ENCODE results near the gene MAN2A2.

MAN2A2 gene

DNA sequence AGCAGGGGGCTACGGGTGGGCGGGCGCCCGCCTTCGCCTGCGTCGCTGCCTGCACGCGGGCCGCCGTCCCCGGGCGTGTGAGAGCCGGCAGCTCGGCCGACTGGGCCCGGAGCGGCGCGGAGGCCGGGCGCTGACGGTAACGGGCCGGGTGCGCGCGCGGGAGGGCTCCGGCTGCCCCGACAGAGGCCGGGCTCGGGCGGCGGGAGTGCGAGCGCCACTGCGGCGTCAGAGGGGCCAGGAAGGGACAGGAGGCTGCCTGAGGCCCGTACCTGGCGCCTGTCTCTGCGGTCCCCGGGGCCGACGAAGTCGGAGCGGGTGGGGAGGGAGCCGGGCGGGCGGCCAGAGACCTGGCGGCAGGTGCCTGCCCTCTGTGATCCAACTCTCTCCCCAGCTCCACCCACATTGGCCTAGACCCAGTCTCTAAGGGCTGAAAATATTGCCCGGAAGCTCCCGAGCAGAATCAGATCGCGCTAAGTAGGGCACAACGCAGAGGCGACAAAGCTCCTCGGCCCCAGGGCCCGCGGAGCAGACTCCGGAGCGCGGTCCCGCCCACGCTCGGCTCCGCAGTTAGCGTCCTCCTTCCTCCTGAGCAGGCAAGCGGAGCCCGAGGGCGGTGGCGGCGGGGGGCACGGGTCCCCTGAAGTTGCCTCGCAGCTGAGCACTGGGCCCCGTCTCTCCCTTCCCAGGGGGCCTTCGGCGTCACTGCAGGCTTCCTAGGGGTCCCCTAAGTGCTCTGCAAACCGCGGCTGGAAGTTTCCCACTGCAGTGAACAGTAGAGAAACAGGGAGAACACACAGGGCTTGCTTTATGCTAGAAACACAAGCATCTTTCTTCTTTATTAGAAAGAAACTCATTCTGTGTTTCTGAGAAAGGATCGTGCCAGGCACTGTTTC lies at the start of gene MAN2A2:
Gene MAN2A2, plus strand, starts transcription at position 463 of the 893 bp plus-strand sequence. CDS start 906 bp downstream, outside the sequence.
- TF ChIP-seq, protein P1, sequence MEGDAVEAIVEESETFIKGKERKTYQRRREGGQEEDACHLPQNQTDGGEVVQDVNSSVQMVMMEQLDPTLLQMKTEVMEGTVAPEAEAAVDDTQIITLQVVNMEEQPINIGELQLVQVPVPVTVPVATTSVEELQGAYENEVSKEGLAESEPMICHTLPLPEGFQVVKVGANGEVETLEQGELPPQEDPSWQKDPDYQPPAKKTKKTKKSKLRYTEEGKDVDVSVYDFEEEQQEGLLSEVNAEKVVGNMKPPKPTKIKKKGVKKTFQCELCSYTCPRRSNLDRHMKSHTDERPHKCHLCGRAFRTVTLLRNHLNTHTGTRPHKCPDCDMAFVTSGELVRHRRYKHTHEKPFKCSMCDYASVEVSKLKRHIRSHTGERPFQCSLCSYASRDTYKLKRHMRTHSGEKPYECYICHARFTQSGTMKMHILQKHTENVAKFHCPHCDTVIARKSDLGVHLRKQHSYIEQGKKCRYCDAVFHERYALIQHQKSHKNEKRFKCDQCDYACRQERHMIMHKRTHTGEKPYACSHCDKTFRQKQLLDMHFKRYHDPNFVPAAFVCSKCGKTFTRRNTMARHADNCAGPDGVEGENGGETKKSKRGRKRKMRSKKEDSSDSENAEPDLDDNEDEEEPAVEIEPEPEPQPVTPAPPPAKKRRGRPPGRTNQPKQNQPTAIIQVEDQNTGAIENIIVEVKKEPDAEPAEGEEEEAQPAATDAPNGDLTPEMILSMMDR (IDR thresholded peaks at IDR 0.05; ENCODE audit: low read depth, low read length, poor library complexity, severe bottlenecking) = no peak
- no peak for TF ChIP-seq EZH2phosphoT487 (IDR thresholded peaks at IDR 0.05; ENCODE audit: borderline replicate concordance, low read length)

DNA sequence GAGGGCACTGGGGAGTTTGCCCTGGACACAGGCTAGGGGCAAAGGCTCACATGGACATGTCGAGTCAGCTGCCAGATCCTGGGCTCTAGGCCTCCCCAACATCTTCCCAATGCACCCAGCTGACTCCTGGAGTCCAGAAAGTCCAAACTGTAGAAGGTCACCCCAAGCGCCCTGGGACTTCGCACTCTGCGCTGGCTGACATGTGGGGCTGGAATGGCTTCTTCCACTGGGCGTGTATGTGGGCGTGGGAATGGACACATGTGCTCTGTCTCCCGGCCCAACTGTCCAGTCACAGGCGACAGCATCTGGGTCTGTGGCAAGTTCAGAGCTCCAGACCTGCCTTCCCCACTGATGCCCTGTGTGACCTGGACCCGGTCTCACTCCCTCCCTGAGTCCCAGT lies 48.0 kb upstream of the MAN2A2 start:
- H3K4me1 ChIP-seq (ENCODE audit: control insufficient read depth, low read length) = peaks cover 58% of the 10 kb centered on the region
- no peaks in the 10 kb centered on the region for H3K9me3 ChIP-seq (ENCODE audit: control insufficient read depth, insufficient read depth, low read length)
- H3K4me2 ChIP-seq (ENCODE audit: low read length) = no peak overlapping the region
- H3K36me3 ChIP-seq (ENCODE audit: control insufficient read depth, low read length) = no peaks in the 10 kb centered on the region
- H3K27me3 ChIP-seq (ENCODE audit: control insufficient read depth, low read length) = peaks cover 5% of the 10 kb centered on the region
- H3K27ac ChIP-seq (ENCODE audit: low read depth, low read length) = no peak overlapping the region
- H3K79me2 ChIP-seq (ENCODE audit: control insufficient read depth, low read length) = no peaks in the 10 kb centered on the region
- no peaks in the 10 kb centered on the region for H3K9me2 ChIP-seq (replicated peaks; ENCODE audit: control insufficient read depth, low read length)
- no peaks in the 10 kb centered on the region for H4K20me1 ChIP-seq (ENCODE audit: control insufficient read depth, insufficient read depth, low read depth, low read length)
- TF ChIP-seq EZH2phosphoT487 (IDR thresholded peaks at IDR 0.05; ENCODE audit: borderline replicate concordance, low read length) = no peak
- TF ChIP-seq, protein P1 (IDR thresholded peaks at IDR 0.05; ENCODE audit: low read depth, low read length, poor library complexity, severe bottlenecking) = no peak
- H3F3A ChIP-seq (ENCODE audit: control insufficient read depth, insufficient read depth) = peaks cover 7% of the 10 kb centered on the region; the same call in 1 of the 2 replicates
- no peak overlapping the region for H3K4me3 ChIP-seq (ENCODE audit: low read length)

More for the DNA sequence above, at the start of gene MAN2A2:
- Histone ChIP-seq H3K9me3 (ENCODE audit: control insufficient read depth, insufficient read depth, low read length) (no peaks in the 10 kb centered on the region), H3K27ac (ENCODE audit: low read depth, low read length) (peak within 1 kb of the TSS; percentile 89), H3K4me2 (ENCODE audit: low read length) (peak within 1 kb of the TSS; percentile 77), H3F3A (ENCODE audit: control insufficient read depth, insufficient read depth) (no peaks in the 10 kb centered on the region), H3K79me2 (ENCODE audit: control insufficient read depth, low read length) (peaks cover 28% of the 10 kb centered on the region), H3K4me1 (ENCODE audit: control insufficient read depth, low read length) (peaks cover 36% of the 10 kb centered on the region), H3K27me3 (ENCODE audit: control insufficient read depth, low read length) (no peaks in the 10 kb centered on the region), H4K20me1 (ENCODE audit: control insufficient read depth, insufficient read depth, low read depth, low read length) (no peaks in the 10 kb centered on the region), H3K9me2 (replicated peaks; ENCODE audit: control insufficient read depth, low read length) (no peaks in the 10 kb centered on the region), H3K36me3 (ENCODE audit: control insufficient read depth, low read length) (peaks cover 42% of the 10 kb centered on the region), H3K4me3 (ENCODE audit: low read length) (peak within 1 kb of the TSS; percentile 78)

DNA sequence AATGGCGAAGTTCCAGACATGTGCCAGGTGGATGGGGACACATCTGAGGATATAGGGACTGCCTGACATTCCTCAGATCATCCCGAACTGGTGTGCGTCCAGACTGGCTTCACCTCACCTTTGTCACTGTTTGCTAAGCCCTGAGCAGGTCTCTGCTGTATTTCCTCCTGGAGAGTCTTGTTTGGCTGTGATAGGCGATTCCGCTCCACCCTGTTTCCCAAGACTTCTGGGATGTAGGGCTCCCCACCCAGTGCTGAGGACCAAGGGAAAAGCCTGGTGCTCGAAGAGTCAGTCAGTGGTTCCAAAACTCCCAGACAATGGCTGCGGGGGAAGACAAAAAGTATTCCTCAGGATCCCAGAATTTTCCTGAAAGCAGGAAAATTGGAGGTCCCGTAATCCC lies 45.8 kb upstream of the MAN2A2 start:
- Histone ChIP-seq H3F3A (ENCODE audit: control insufficient read depth, insufficient read depth) (no peaks in the 10 kb centered on the region; the same call in 1 of the 2 replicates), H3K36me3 (ENCODE audit: control insufficient read depth, low read length) (no peaks in the 10 kb centered on the region), H3K79me2 (ENCODE audit: control insufficient read depth, low read length) (no peaks in the 10 kb centered on the region), H3K27me3 (ENCODE audit: control insufficient read depth, low read length) (no peaks in the 10 kb centered on the region), H4K20me1 (ENCODE audit: control insufficient read depth, insufficient read depth, low read depth, low read length) (no peaks in the 10 kb centered on the region), H3K9me2 (replicated peaks; ENCODE audit: control insufficient read depth, low read length) (no peaks in the 10 kb centered on the region), H3K27ac (ENCODE audit: low read depth, low read length) (no peak overlapping the region), H3K4me3 (ENCODE audit: low read length) (no peak overlapping the region), H3K4me2 (ENCODE audit: low read length) (no peak overlapping the region), H3K4me1 (ENCODE audit: control insufficient read depth, low read length) (peaks cover 44% of the 10 kb centered on the region), H3K9me3 (ENCODE audit: control insufficient read depth, insufficient read depth, low read length) (no peaks in the 10 kb centered on the region)
- TF ChIP-seq, protein P1 (IDR thresholded peaks at IDR 0.05; ENCODE audit: low read depth, low read length, poor library complexity, severe bottlenecking) = no peak
- no peak for TF ChIP-seq EZH2phosphoT487 (IDR thresholded peaks at IDR 0.05; ENCODE audit: borderline replicate concordance, low read length)

Data from DOHH2 (cell line).